HCT116 (cell line): Measurements from ENCODE around the gene HOXB2. TPM values are rescaled to one million over a fixed set of nuclear protein-coding genes. Genes with fewer than 3 reads are reported as not detected.

Source experiments
- ATAC-seq: fragments of 200-7000 bp; cut with Tn5 transposase; 2 replicates; pipeline ENCODE4 v1.9.1; 2020; ENCODE audit warnings: mild to moderate bottlenecking, moderate library complexity
- BruUV-seq: library from RNA; stranded (reverse); fragments of 400-500 nt; replicated peaks from 2 replicates; lab custom pipeline; 2021; lab: Mats Ljungman, UMichigan
- CTCF ChIA-PET: fragments of 300-600 bp; sonication (Branson Sonifier 250); formaldehyde crosslinking; loops from one replicate; lab custom pipeline; 2021; ENCODE audit warnings: antibody characterized with exemption; lab: Charles Lee
- POLR2A ChIA-PET: fragments of 300-600, 350-600 bp; sonication (Branson Sonifier 250); formaldehyde crosslinking; loops from one replicate; lab custom pipeline; 2021; ENCODE audit warnings: antibody characterized with exemption; lab: Charles Lee
- RAD21 ChIA-PET, 2 experiments: fragments of 300-600 bp; sonication (Branson Sonifier 250); formaldehyde crosslinking; loops; one replicate each; lab custom pipeline; 2023; ENCODE audit warnings: low total read pairs in 2 of 2; ENCODE audit not compliant: uncharacterized antibody in 2 of 2, unreplicated experiment in 2 of 2, low non-redundant PET in 1 of 2; lab: Charles Lee
- DNase-seq: peaks from one replicate; pipeline ENCODE4 v3.0.0-alpha.2; 2010; ENCODE audit warnings: low read depth, low spot score
- H2AFZ ChIP-seq: fragments of 200-600 bp; shearing (Covaris generic), sonication (generic); 2 replicates; pipeline ENCODE4 v1.6.1; 2017; ENCODE audit warnings: low read depth, mixed run types, mixed read lengths, antibody characterized with exemption, low read length; ENCODE audit not compliant: poor library complexity, severe bottlenecking
- H3K27ac ChIP-seq: 2 replicates; pipeline ENCODE4 v1.5.1; 2012; ENCODE audit warnings: low read depth, low read length
- H3K27me3 ChIP-seq: fragments of 200-600 bp; sonication (generic); 2 replicates; pipeline ENCODE4 v1.6.1; 2016; ENCODE audit warnings: mixed run types, low read length, mixed read lengths; ENCODE audit not compliant: insufficient read depth
- H3K36me3 ChIP-seq, 2 experiments: fragments of 200-500 bp in 1 of 2; fragments of 200-600 bp in 1 of 2; sonication (Bioruptor generic) in 1 of 2; sonication (generic) in 1 of 2; 2 replicates each; pipeline versions ENCODE4 v1.5.1 to v1.6.1; 2014 to 2016; ENCODE audit warnings: low read length in 2 of 2, inconsistent platforms in 1 of 2, mixed read lengths in 1 of 2, mixed run types in 1 of 2; ENCODE audit not compliant: insufficient read depth in 2 of 2, control insufficient read depth in 1 of 2
- H3K4me1 ChIP-seq, 2 experiments: fragments of 200-600 bp in 1 of 2; sonication (generic) in 1 of 2; 2 replicates each; pipeline versions ENCODE4 v1.5.1 to v1.6.1; 2012 to 2017; ENCODE audit warnings: low read length in 2 of 2, inconsistent platforms in 1 of 2, mild to moderate bottlenecking in 1 of 2, mixed read lengths in 1 of 2, mixed run types in 1 of 2, moderate library complexity in 1 of 2; ENCODE audit not compliant: insufficient read depth in 2 of 2, control insufficient read depth in 1 of 2
- H3K4me2 ChIP-seq: fragments of 200-600 bp; sonication (generic); 2 replicates; pipeline ENCODE4 v1.6.1; 2017; ENCODE audit warnings: mixed run types, low read length, mixed read lengths
- H3K4me3 ChIP-seq, 2 experiments: fragments of 200-600 bp in 1 of 2; sonication (generic) in 1 of 2; replicated peaks in 1 of 2; 2 replicates each; pipeline ENCODE4 v1.5.1; 2011 to 2016; ENCODE audit warnings: low read length in 2 of 2, control low read depth in 1 of 2, low read depth in 1 of 2, mild to moderate bottlenecking in 1 of 2, mixed read lengths in 1 of 2, mixed run types in 1 of 2
- H3K79me2 ChIP-seq: fragments of 200-600 bp; sonication (generic); 2 replicates; pipeline ENCODE4 v1.6.1; 2017; ENCODE audit warnings: mild to moderate bottlenecking, mixed run types, low read length, moderate library complexity, mixed read lengths; ENCODE audit not compliant: insufficient read depth
- H3K9ac ChIP-seq: fragments of 200-600 bp; sonication (generic); 2 replicates; pipeline ENCODE4 v1.6.1; 2016; ENCODE audit warnings: low read length, mixed read lengths
- H3K9me2 ChIP-seq: fragments of 200-600 bp; sonication (generic), shearing (Covaris generic); 2 replicates; pipeline ENCODE4 v1.6.1; 2017; ENCODE audit warnings: mixed run types, mild to moderate bottlenecking, moderate library complexity; ENCODE audit not compliant: insufficient read depth
- H3K9me3 ChIP-seq, 2 experiments: fragments of 200-500 bp in 1 of 2; fragments of 200-600 bp in 1 of 2; sonication (Bioruptor generic) in 1 of 2; sonication (generic) in 1 of 2; 2 replicates each; pipeline ENCODE4 v1.6.1; 2014 to 2017; ENCODE audit warnings: low read length in 2 of 2, mixed read lengths in 2 of 2, inconsistent platforms in 1 of 2, low read depth in 1 of 2, mild to moderate bottlenecking in 1 of 2, mixed run types in 1 of 2, moderate library complexity in 1 of 2; ENCODE audit not compliant: control insufficient read depth in 1 of 2, insufficient read depth in 1 of 2
- H4K20me1 ChIP-seq: fragments of 200-600 bp; sonication (generic), shearing (Covaris generic); 2 replicates; pipeline ENCODE4 v1.6.1; 2017; ENCODE audit warnings: mixed run types, mild to moderate bottlenecking, moderate library complexity; ENCODE audit not compliant: insufficient read depth
- ATF3 ChIP-seq: IDR thresholded peaks from 2 replicates; pipeline ENCODE4 v1.6.1; 2012
- CEBPB ChIP-seq: IDR thresholded peaks from 2 replicates; pipeline ENCODE4 v1.6.1; 2012; ENCODE audit warnings: low read depth
- EGR1 ChIP-seq: IDR thresholded peaks from 2 replicates; pipeline ENCODE4 v1.6.1; 2012; ENCODE audit warnings: low read depth
- ELF1 ChIP-seq: IDR thresholded peaks from 2 replicates; pipeline ENCODE4 v1.6.1; 2012; ENCODE audit warnings: low read depth, borderline replicate concordance
- EZH2 ChIP-seq: fragments of 200-600 bp; sonication (generic); IDR thresholded peaks from 2 replicates; pipeline ENCODE4 v1.6.1; 2017; ENCODE audit warnings: antibody characterized with exemption, mixed run types
- FOSL1 ChIP-seq: IDR thresholded peaks from 2 replicates; pipeline ENCODE4 v1.6.1; 2012; ENCODE audit warnings: low read depth
- JUND ChIP-seq: IDR thresholded peaks from 2 replicates; pipeline ENCODE4 v1.6.1; 2012
- POLR2AphosphoS5 ChIP-seq: IDR thresholded peaks from 2 replicates; pipeline ENCODE4 v1.6.1; 2011; ENCODE audit warnings: mild to moderate bottlenecking, low read depth, low read length, moderate library complexity
- RAD21 ChIP-seq: IDR thresholded peaks from 2 replicates; pipeline ENCODE4 v1.6.1; 2012; ENCODE audit warnings: low read depth, mild to moderate bottlenecking
- SIN3A ChIP-seq: IDR thresholded peaks from 2 replicates; pipeline ENCODE4 v1.6.1; 2012; ENCODE audit warnings: low read depth
- SRF ChIP-seq: IDR thresholded peaks from 2 replicates; pipeline ENCODE4 v1.6.1; 2012; ENCODE audit warnings: low read depth
- TCF7L2 ChIP-seq: IDR thresholded peaks from 2 replicates; pipeline ENCODE4 v1.7.0; 2011; ENCODE audit warnings: borderline replicate concordance, inconsistent platforms; ENCODE audit not compliant: insufficient read depth, insufficient read length; ENCODE audit errors: extremely low read depth
- YY1 ChIP-seq: IDR thresholded peaks from 2 replicates; pipeline ENCODE4 v1.6.1; 2011; ENCODE audit warnings: low read length, low read depth, moderate library complexity, mild to moderate bottlenecking; ENCODE audit not compliant: insufficient replicate concordance; ENCODE audit errors: extremely low read depth
- ZBTB33 ChIP-seq: IDR thresholded peaks from 2 replicates; pipeline ENCODE4 v1.6.1; 2011; ENCODE audit warnings: mild to moderate bottlenecking, low read length, moderate library complexity; ENCODE audit not compliant: insufficient replicate concordance; ENCODE audit errors: extremely low read depth
- ZFX ChIP-seq: fragments of 450-650 bp; IDR thresholded peaks from 2 replicates; pipeline ENCODE4 v1.6.1; 2017
- ZNF274 ChIP-seq: fragments of 200-500 bp; sonication (Bioruptor generic); IDR thresholded peaks from 2 replicates; pipeline ENCODE4 v1.6.1; 2014; ENCODE audit warnings: mild to moderate bottlenecking, low read depth, low read length, inconsistent platforms
- intact Hi-C: fragments of 100-400 bp; cut with micrococcal nuclease; formaldehyde crosslinking; loops from 2 replicates; pipeline ENCODE4 v1.10.0; 2022
- total RNA-seq: library from RNA; stranded (reverse); gene quantifications from one replicate; pipeline ENCODE4 v1.2.1, GENCODE V29; 2021; ENCODE audit not compliant: unreplicated experiment
- TF ChIP-seq, protein P1 (sequence below), 3 experiments: fragments of 200-600 bp in 1 of 3; sonication (generic) in 1 of 3; IDR thresholded peaks in 2 of 3; conservative IDR thresholded peaks in 1 of 3; 2 replicates each; pipeline ENCODE4 v1.5.1; 2012 to 2017; ENCODE audit warnings: low read depth in 2 of 3, low read length in 2 of 3, antibody characterized with exemption in 1 of 3, borderline replicate concordance in 1 of 3, control low read depth in 1 of 3, mild to moderate bottlenecking in 1 of 3, mixed read lengths in 1 of 3, mixed run types in 1 of 3, moderate library complexity in 1 of 3; ENCODE audit not compliant: insufficient read depth in 1 of 3
- TF ChIP-seq, protein P2 (sequence below): IDR thresholded peaks from 2 replicates; pipeline ENCODE4 v1.6.1; 2012; ENCODE audit warnings: low read depth

Gene HOXB2
- total RNA-seq, 1 experiment from 2014 or later, result 2.0 TPM

GRCh38 chr17:48555258-48556228, 10.6 kb upstream of the HOXB2 start:
- Histone ChIP-seq H3K36me3 (no peaks in the 10 kb centered on the region), H3K9ac (no peak overlapping the region), H3K9me2 (no peaks in the 10 kb centered on the region), H4K20me1 (no peaks in the 10 kb centered on the region), H3K4me1 (peaks cover 0 to 4% of the 10 kb centered on the region in 2 experiments; a peak in 1 of 4 replicates), H3K4me2 (no peak overlapping the region), H3K79me2 (no peaks in the 10 kb centered on the region), H3K27ac (no peak overlapping the region), H3K27me3 (no peaks in the 10 kb centered on the region), H3K4me3 (no peak overlapping the region), H2AFZ (no peak overlapping the region), H3K9me3 (no peaks in the 10 kb centered on the region)
- ChIA-PET CTCF (interaction anchor here (0.7 kb wide), 1 partner anchor 147 kb away, joined by 3 read pairs; no protein-coding TSS in a partner anchor), RAD21 (no interaction called here), POLR2A (interaction anchor here (0.6 kb wide), 1 partner anchor 137 kb away, joined by 4 read pairs; no protein-coding TSS in a partner anchor)
- BruUV-seq, result no TSS peak
- intact Hi-C loops, result no loop called here
- ATAC-seq (no peak), DNase-seq (no peak)
- TF ChIP-seq ZNF274 (no peak), POLR2AphosphoS5 (no peak), EZH2 (no peak), ELF1 (no peak), TCF7L2 (no peak), YY1 (no peak), ZFX (no peak), EGR1 (no peak), JUND (no peak), SIN3A (no peak), ZBTB33 (no peak), ATF3 (no peak), FOSL1 (no peak), RAD21 (no peak), CEBPB (no peak), SRF (no peak)
- TF ChIP-seq, protein P1, sequence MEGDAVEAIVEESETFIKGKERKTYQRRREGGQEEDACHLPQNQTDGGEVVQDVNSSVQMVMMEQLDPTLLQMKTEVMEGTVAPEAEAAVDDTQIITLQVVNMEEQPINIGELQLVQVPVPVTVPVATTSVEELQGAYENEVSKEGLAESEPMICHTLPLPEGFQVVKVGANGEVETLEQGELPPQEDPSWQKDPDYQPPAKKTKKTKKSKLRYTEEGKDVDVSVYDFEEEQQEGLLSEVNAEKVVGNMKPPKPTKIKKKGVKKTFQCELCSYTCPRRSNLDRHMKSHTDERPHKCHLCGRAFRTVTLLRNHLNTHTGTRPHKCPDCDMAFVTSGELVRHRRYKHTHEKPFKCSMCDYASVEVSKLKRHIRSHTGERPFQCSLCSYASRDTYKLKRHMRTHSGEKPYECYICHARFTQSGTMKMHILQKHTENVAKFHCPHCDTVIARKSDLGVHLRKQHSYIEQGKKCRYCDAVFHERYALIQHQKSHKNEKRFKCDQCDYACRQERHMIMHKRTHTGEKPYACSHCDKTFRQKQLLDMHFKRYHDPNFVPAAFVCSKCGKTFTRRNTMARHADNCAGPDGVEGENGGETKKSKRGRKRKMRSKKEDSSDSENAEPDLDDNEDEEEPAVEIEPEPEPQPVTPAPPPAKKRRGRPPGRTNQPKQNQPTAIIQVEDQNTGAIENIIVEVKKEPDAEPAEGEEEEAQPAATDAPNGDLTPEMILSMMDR (IDR thresholded peaks at IDR 0.05 in 2 of 3, conservative IDR thresholded peaks at IDR 0.05 in 1 of 3; ENCODE audit: borderline replicate concordance in 1 of 3, insufficient read depth in 1 of 3, low read depth in 2 of 3, low read length in 2 of 3), result no peak
- TF ChIP-seq, protein P2, sequence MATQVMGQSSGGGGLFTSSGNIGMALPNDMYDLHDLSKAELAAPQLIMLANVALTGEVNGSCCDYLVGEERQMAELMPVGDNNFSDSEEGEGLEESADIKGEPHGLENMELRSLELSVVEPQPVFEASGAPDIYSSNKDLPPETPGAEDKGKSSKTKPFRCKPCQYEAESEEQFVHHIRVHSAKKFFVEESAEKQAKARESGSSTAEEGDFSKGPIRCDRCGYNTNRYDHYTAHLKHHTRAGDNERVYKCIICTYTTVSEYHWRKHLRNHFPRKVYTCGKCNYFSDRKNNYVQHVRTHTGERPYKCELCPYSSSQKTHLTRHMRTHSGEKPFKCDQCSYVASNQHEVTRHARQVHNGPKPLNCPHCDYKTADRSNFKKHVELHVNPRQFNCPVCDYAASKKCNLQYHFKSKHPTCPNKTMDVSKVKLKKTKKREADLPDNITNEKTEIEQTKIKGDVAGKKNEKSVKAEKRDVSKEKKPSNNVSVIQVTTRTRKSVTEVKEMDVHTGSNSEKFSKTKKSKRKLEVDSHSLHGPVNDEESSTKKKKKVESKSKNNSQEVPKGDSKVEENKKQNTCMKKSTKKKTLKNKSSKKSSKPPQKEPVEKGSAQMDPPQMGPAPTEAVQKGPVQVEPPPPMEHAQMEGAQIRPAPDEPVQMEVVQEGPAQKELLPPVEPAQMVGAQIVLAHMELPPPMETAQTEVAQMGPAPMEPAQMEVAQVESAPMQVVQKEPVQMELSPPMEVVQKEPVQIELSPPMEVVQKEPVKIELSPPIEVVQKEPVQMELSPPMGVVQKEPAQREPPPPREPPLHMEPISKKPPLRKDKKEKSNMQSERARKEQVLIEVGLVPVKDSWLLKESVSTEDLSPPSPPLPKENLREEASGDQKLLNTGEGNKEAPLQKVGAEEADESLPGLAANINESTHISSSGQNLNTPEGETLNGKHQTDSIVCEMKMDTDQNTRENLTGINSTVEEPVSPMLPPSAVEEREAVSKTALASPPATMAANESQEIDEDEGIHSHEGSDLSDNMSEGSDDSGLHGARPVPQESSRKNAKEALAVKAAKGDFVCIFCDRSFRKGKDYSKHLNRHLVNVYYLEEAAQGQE, result no peak
